SH-SY5Y (cell line): Measurements from ENCODE around the gene IFI27L2.

Source experiments
- GATA2 ChIP-seq: IDR thresholded peaks from 2 replicates; pipeline ENCODE4 v1.6.1; 2011; ENCODE audit warnings: mild to moderate bottlenecking, low read depth, low read length
- GATA3 ChIP-seq: IDR thresholded peaks from 2 replicates; pipeline ENCODE4 v1.6.1; 2011; ENCODE audit warnings: low read depth, mild to moderate bottlenecking, low read length, moderate library complexity

DNA sequence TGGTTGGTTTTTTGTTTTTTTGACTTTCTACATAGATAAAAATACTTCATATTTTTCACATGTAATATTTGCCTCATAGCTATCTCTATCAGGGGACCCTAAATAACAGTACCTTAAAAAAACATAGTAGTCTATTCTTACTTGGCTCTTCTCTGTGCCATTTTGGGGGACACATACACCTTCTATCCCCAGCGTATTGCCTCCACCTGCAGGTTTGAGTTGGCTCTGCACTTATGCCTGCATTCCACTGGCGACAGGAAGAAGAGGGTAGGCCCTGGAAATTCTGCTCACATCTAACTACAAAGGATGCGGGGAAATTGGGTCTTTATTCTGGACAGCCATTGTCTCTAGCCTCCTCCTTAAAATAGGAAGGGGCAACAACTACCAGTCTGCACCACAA, 13.8 kb upstream of the IFI27L2 start:
- no peak for TF ChIP-seq GATA2
- TF ChIP-seq GATA3 = no peak
